NCI-H82 treated with DMSO at 0.1 percent for 48 hours (cell line): ENCODE data around the gene GRID1.
A peak's percentile ranks its signal among the peaks of the same experiment; 100 is the strongest.

Experiments
- DNase-seq: peaks from one replicate; lab custom pipeline; 2025; ENCODE audit not compliant: unreplicated experiment; lab: John Stamatoyannopoulos, UW

Gene GRID1

DNA sequence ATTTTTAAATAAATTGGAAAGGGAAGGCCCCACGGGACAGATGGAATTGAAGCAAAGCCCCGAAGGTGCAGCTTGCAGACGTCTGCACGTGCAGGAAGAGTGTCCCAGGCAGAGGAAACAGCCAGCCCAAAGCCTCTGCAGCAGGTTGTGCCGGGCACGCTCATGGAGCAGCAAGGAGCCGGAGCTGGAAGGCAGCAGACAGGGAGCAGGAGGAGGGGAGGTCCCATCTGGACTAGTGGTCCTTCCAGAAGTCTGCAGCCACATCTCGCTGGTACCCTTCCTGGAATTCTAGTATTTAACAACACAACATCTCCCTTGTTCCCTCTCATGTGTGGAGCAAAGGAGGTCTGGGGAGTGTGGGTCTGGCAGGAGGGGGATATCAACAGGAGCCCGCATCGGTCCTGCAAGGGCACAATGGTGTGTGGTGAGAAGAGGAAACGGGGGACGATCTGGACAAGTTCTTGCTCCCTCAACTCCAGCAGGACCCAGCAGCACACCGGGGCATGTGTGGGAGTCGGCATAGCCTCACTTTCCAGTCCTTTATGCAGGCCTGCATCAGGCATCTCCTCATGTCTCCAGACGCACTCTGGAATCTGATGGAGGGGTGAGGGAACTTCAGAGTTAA lies 169.3 kb downstream of the GRID1 start:
- no peak for DNase-seq

DNA sequence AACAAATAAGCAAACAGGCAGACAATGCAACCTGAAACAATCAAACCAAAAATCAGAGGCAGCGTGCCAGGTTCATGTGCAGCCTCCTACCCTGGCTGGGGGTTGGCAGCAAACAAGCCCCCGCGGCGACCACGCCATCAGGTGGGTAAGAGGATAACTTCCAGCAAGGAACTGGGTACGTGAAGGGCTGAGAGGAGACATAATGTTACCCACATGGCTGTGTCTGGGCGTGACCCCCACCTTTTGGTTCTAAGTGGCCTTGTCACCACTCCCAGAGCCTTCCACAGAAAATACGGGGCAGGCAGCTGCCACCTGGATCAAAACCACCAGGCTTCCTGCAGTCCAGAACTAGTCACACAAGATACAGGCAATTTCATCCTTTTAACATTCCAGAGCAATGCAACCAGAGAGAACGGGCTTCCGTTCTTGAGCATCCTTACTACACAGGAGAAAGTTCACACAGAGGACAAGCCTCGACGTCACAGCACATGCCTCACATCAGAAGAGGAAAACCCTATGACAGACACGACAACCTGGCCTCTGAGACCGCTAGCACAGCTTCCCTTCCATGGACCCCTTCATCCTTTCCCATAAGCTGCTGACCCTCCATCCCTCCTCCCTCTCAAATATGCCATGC lies 171.0 kb downstream of the GRID1 start:
- DNase-seq, result no peak

- DNase-seq, result no peak
Observed at GRCh38 chr10:86194684-86195083, 171.9 kb downstream of the GRID1 start.

GRCh38 chr10:86193841-86194240 lies 172.8 kb downstream of the GRID1 start:
- DNase-seq, result no peak

DNA sequence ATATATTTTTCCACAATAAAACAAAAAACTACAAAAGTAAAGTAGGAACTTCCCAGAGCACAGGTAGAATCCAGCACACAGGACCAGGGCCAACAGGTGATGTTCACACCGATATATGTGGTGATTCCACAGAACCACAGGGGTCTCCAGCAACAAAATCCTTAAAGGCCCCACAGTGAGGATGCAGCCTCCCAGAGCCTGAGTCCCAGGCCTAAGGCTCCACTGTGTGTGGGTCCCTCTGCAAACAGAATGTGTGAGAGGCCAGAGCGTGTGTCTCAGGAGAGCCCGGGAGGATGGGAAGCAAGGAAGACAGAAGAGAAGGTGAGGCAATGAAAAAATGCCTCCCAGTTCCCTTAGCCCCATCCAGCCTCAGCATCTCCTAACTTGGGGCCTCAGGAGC lies 173.9 kb downstream of the GRID1 start:
- DNase-seq, result no peak

- no peak for DNase-seq
Observed at GRCh38 chr10:86192147-86192546, 174.4 kb downstream of the GRID1 start.

- DNase-seq, result no peak
Observed at GRCh38 chr10:86191686-86192085, 174.9 kb downstream of the GRID1 start.

DNA sequence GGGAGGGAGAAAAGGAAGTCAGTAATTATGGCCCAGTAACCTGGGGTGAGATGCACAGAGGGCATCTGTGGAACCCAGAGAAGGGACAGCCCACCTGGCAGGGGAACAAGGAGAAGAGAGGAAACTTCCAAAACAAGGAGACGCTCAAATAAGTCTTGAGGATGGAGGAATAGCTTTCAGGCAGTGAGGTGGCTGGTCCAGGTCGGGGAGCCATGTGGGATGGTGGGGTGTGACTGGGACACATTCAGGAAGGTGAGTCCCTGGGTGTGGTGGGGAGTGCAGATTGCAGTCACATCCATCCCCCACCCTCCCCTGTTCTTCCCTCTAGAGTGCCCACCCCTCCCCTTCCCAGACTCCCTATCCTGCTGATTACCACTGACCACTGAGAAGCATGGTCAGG lies 175.4 kb downstream of the GRID1 start:
- DNase-seq, result no peak

DNA sequence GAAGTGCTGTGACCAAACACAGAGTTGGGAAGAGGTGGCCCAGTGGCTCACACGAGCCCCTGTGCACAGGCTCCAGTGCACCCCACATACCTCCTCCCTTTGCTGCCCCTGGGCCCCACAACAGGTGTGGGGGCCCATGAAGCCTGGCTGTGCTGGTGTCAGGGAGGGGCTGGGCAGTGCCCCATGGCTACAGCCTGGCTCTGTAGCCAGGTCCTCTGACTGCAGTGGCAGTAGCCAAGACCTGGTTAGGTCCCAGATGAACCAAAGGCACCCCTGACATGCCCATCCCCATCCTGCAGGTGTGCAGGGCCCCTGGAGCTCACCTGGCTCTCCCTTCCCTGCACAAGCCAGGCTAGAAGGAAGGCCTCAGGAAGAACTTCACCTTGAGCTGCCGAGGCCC lies 176.3 kb downstream of the GRID1 start:
- DNase-seq, result no peak

- DNase-seq, result no peak
Observed at GRCh38 chr10:86189891-86190290, 176.7 kb downstream of the GRID1 start.

GRCh38 chr10:86188796-86189558 lies 177.6 kb downstream of the GRID1 start:
- DNase-seq, result no peak

- no peak for DNase-seq
Observed at GRCh38 chr10:86188326-86188725, 178.3 kb downstream of the GRID1 start.

- no peak for DNase-seq
Observed at GRCh38 chr10:86187499-86188239, 178.9 kb downstream of the GRID1 start.

DNA sequence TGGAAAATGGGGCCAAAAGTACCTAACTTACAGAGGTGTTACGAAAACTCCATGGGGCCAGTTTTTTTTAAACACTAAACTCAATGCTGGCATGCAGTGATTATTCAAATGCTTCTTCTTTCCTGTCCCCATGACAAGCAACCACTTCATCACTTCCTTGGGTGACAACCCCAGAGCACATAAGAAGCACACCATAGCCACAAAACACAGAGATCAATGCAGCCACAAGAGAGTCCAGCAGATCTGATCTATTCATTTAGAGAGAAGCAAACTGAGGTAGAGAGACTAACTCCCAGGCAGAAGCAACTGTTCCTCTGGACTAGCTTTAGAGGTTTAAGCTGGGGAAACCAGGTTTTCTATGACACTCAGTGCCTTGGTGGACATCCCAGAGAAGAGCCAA lies 180.0 kb downstream of the GRID1 start:
- DNase-seq, result no peak

GRCh38 chr10:86182595-86182994 lies 184.0 kb downstream of the GRID1 start:
- DNase-seq, result no peak

GRCh38 chr10:86182150-86182549 lies 184.4 kb downstream of the GRID1 start:
- DNase-seq, result no peak

DNA sequence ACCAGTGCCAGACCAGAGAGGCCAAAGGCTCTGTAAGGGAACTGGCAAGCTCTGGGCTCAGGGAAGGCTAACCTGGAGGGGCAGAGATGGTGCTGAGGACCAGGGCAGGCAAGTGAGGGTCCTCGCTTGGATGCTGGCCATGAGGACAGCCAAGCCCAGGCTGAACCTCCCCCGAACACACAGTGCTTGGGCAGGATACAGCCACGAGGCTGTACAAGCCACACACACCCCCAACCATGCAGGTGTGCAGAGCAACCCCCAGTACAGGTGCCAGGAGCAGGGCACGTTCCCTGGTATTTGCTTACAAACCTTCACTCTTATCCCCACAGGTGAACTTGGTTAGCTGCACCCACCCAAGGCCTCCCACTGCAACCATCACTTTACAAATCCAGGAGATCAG lies 185.7 kb downstream of the GRID1 start:
- DNase-seq, result no peak

DNA sequence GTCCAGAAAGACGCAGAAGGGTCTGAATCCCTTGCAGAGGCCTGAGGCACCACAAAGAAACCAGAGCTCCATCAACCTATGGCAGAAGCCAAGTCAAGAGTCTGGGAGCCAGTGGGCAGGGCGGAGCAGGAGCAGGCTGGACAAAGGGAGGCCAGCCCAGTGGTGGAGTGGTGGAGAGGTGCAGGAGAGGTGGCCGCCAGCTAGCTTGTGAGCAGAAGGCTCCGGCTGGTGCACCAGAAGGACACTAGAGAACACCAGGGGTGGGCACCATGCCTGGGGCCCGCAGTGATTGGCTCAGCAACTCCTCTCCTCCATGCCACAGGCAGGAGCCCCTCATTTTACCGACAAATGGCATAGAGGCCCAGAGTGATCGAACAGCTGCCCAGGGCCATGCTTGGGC lies 186.6 kb downstream of the GRID1 start:
- no peak for DNase-seq

DNA sequence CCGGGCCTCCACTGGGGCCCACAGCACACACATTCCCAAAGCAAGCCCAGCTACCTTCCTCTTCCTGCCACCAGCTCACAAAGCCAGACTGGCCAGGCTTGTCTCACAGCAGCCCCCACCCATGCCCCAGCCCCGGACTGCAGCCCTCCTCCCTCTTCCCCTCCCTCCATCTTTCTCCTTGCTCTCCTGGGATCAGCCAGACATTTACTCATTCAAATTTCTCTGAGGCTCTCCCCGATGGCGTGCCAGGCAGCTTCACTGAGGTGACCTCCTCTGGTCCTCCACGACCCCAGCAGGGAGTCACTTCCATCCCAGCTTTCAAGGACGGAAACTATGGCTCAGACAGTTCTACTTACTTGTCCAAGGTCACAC lies 187.5 kb downstream of the GRID1 start:
- no peak for DNase-seq

- peak; percentile 3 for DNase-seq
Observed at GRCh38 chr10:86178401-86179152, 188.0 kb downstream of the GRID1 start.

DNA sequence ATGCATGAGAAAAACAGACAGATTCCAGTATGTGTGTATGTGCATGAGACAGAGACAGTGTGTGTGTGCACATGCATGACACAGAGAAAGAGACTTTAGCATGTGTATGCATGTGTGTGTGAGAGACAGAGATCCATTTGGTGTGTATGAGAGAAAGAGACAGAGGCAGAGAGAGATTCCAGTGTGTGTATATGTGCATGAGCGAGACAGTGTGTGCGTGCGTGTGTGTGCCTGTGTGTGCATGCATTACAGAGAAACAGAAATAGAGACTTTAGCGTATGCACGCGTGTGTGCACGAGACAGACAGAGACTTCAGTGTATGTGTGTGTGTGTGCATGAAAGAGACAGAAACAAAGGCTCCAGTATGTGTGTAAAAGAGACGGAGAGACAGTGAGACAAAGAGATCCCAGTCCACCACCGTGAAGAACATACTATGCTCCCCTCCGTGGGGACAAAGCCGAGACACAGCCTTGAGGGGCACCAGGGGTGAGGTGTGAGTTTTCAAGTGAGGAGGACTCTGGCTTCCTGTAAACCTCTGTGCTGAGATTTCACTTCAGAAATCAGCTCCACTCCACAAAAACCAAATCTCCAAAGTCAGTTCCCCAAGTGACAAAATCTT lies 188.9 kb downstream of the GRID1 start:
- DNase-seq, result no peak
